Neuronal stem cell (in vitro differentiated cells): ENCODE data around the gene PLCD3.

ENCODE experiments used
- DNase-seq: peaks from one replicate; pipeline ENCODE4 v3.0.0-alpha.2; 2013; ENCODE audit warnings: low spot score
- H2AFZ ChIP-seq: one replicate; pipeline ENCODE4 v1.6.1; 2013; ENCODE audit warnings: mild to moderate bottlenecking, low read length, inconsistent platforms
- H2AK5ac ChIP-seq: 2 replicates; pipeline ENCODE4 v1.6.1; 2013; ENCODE audit warnings: low read depth, mild to moderate bottlenecking, inconsistent platforms, low read length, moderate library complexity, mixed read lengths
- H2BK120ac ChIP-seq: 2 replicates; pipeline ENCODE4 v1.6.1; 2013; ENCODE audit warnings: low read depth, mild to moderate bottlenecking, inconsistent platforms, low read length, moderate library complexity, mixed read lengths
- H2BK12ac ChIP-seq: one replicate; pipeline ENCODE4 v1.6.1; 2013; ENCODE audit warnings: low read length, inconsistent platforms
- H2BK15ac ChIP-seq: 2 replicates; pipeline ENCODE4 v1.6.1; 2013; ENCODE audit warnings: mild to moderate bottlenecking, low read length, inconsistent platforms, mixed read lengths
- H2BK5ac ChIP-seq: one replicate; pipeline ENCODE4 v1.6.1; 2013; ENCODE audit warnings: inconsistent platforms, mild to moderate bottlenecking, low read length, moderate library complexity
- H3K14ac ChIP-seq: one replicate; pipeline ENCODE4 v1.6.1; 2013; ENCODE audit warnings: low read length, inconsistent platforms
- H3K18ac ChIP-seq: 2 replicates; pipeline ENCODE4 v1.6.1; 2013; ENCODE audit warnings: low read length, inconsistent platforms
- H3K23ac ChIP-seq: 2 replicates; pipeline ENCODE4 v1.6.1; 2013; ENCODE audit warnings: low read depth, mild to moderate bottlenecking, mixed read lengths, low read length, inconsistent platforms; ENCODE audit not compliant: poor library complexity
- H3K27ac ChIP-seq: replicated peaks from 3 replicates; pipeline ENCODE4 v1.5.1; 2013; ENCODE audit warnings: low read length, inconsistent platforms
- H3K27me3 ChIP-seq, 3 experiments: 2 replicates each; pipeline ENCODE4 v1.6.1; 2013; ENCODE audit warnings: low read length in 3 of 3, mild to moderate bottlenecking in 2 of 3, inconsistent platforms in 1 of 3, low read depth in 1 of 3, mixed read lengths in 1 of 3, moderate library complexity in 1 of 3; ENCODE audit not compliant: control insufficient read depth in 3 of 3, insufficient read depth in 3 of 3
- H3K36me3 ChIP-seq, 2 donors: replicated peaks in 1 of 2; 2 replicates each; pipeline ENCODE4 v1.6.1; 2013; ENCODE audit warnings: low read length in 2 of 2; ENCODE audit not compliant: control insufficient read depth in 2 of 2, insufficient read depth in 2 of 2
- H3K4ac ChIP-seq: 2 replicates; pipeline ENCODE4 v1.6.1; 2013; ENCODE audit warnings: inconsistent platforms, mild to moderate bottlenecking, low read length, moderate library complexity
- H3K4me1 ChIP-seq, 2 donors: 1 replicate in 1 of 2; 2 replicates in 1 of 2; pipeline ENCODE4 v1.6.1; 2013; ENCODE audit warnings: low read length in 2 of 2, low read depth in 1 of 2; ENCODE audit not compliant: control insufficient read depth in 2 of 2, insufficient read depth in 1 of 2
- H3K4me2 ChIP-seq: one replicate; pipeline ENCODE4 v1.6.1; 2013; ENCODE audit warnings: mild to moderate bottlenecking, low read length, inconsistent platforms; ENCODE audit not compliant: insufficient read depth, poor library complexity, severe bottlenecking
- H3K4me3 ChIP-seq, 2 donors: 2 replicates each; pipeline ENCODE4 v1.5.1; 2013; ENCODE audit warnings: low read length in 2 of 2, mild to moderate bottlenecking in 2 of 2, inconsistent platforms in 1 of 2, moderate library complexity in 1 of 2
- H3K79me1 ChIP-seq: one replicate; pipeline ENCODE4 v1.6.1; 2013; ENCODE audit warnings: low read depth, mild to moderate bottlenecking, inconsistent platforms, low read length, moderate library complexity
- H3K9ac ChIP-seq: one replicate; pipeline ENCODE4 v1.6.1; 2013; ENCODE audit warnings: mild to moderate bottlenecking, low read depth, low read length, inconsistent platforms; ENCODE audit not compliant: poor library complexity
- H3K9me3 ChIP-seq, 2 donors: replicated peaks in 1 of 2; 2 replicates each; pipeline versions ENCODE3 to v1.6.1; 2013; ENCODE audit warnings: low read length in 2 of 2, mild to moderate bottlenecking in 2 of 2, inconsistent platforms in 1 of 2, low read depth in 1 of 2, mixed read lengths in 1 of 2, moderate library complexity in 1 of 2; ENCODE audit not compliant: control insufficient read depth in 2 of 2, insufficient read depth in 1 of 2
- H4K8ac ChIP-seq: one replicate; pipeline ENCODE4 v1.6.1; 2013; ENCODE audit warnings: low read depth, mild to moderate bottlenecking, inconsistent platforms, low read length, moderate library complexity
- H4K91ac ChIP-seq: one replicate; pipeline ENCODE4 v1.6.1; 2013; ENCODE audit warnings: low read length, low read depth, mild to moderate bottlenecking, inconsistent platforms; ENCODE audit not compliant: poor library complexity
- WGBS, 2 donors: extraction: QIAGEN DNeasy Blood & Tissue Kit; methylation state at CpG; one replicate each; pipeline ENCODE4 v1.1.7; 2013; ENCODE audit warnings: missing lambda C conversion rate in 2 of 2, mixed read lengths in 1 of 2; ENCODE audit not compliant: insufficient read length in 2 of 2, insufficient replicate concordance in 1 of 2; ENCODE audit errors: extremely low coverage in 2 of 2; 5-methylcytosine and 5-hydroxymethylcytosine counted together

Gene PLCD3

GRCh38 chr17:45155029-45155428 is 22.7 kb upstream of the PLCD3 start:
- H2BK5ac ChIP-seq = no peak overlapping the region
- H3K14ac ChIP-seq = no peak overlapping the region
- no peak overlapping the region for H3K4me3 ChIP-seq
- no peaks in the 10 kb centered on the region for H3K9me3 ChIP-seq
- no peak overlapping the region for H2AK5ac ChIP-seq
- peaks cover 2% of the 10 kb centered on the region for H3K79me1 ChIP-seq
- no peak for DNase-seq
- no peak overlapping the region for H2BK12ac ChIP-seq
- no peak overlapping the region for H3K4me2 ChIP-seq
- no peak overlapping the region for H3K23ac ChIP-seq
- no peak overlapping the region for H3K18ac ChIP-seq
- H4K91ac ChIP-seq = no peak overlapping the region
- H2BK15ac ChIP-seq = no peak overlapping the region
- H2AFZ ChIP-seq = no peak overlapping the region
- H3K4ac ChIP-seq = no peak overlapping the region
- no peak overlapping the region for H2BK120ac ChIP-seq
- H3K27me3 ChIP-seq = no peaks in the 10 kb centered on the region
- no peak overlapping the region for H3K9ac ChIP-seq
- no CpG with 5 or more reads among the region's 4 CpGs for WGBS, 2 donors
- H3K4me1 ChIP-seq = peaks cover 1 to 11% of the 10 kb centered on the region in 2 donors
- H3K36me3 ChIP-seq = peaks cover 0 to 18% of the 10 kb centered on the region in 2 donors
- no peak overlapping the region for H4K8ac ChIP-seq
- H3K27ac ChIP-seq = no peak overlapping the region

DNA sequence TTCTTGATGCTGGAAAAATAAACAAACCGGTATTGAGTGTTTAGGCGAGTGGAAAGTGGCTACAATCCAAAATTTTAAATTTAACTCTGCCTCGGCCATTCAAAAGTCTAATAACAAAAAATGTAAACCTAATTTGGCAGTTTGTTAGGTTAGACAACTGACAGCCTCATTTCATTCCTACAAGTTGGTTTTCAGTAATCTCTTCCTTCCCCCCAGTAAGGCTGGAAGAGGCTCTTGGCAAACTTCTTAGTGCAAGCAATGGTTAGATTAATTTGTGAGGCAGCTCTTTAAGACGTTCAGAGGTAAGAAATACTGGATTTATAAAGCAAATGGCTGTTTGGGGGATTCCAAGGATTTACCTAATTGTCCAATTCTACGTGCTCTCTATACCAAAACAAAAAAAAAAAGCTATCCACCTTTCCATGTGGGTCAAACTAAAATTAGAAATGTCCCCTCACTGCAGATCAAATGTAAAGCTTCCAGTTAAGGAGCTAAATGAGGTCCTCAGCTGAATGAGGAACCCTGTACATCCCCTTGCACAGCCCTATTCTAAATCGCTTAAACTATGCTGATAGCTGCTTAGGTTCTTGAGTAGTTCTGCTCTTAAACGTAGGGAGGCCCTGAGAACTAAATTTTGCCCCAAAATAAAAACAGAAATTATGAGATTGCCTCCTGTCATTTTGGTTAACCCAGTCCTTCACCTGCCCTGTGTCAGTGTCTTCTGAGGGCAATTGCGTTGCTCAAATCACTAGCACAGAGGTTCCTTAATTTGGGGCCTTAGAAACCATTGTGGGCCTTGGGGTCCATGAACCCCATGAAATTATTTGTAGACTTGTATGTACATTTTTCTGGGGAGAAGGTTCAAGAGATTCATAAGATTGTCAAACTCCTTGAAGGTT is 18.8 kb upstream of the PLCD3 start:
- Histone ChIP-seq H3K18ac (no peak overlapping the region), H3K36me3 (peaks cover 0 to 4% of the 10 kb centered on the region in 2 donors), H2BK15ac (no peak overlapping the region), H4K8ac (no peak overlapping the region), H2BK120ac (no peak overlapping the region), H3K27ac (no peak overlapping the region), H3K9me3 (no peaks in the 10 kb centered on the region), H2AFZ (no peak overlapping the region), H3K9ac (no peak overlapping the region), H2BK5ac (no peak overlapping the region), H3K4ac (no peak overlapping the region), H3K4me2 (no peak overlapping the region), H3K27me3 (no peaks in the 10 kb centered on the region), H2BK12ac (no peak overlapping the region), H2AK5ac (no peak overlapping the region), H3K4me3 (peak overlapping the region in 1 of 2 donors; percentile 98), H3K23ac (no peak overlapping the region), H3K79me1 (peaks cover 7% of the 10 kb centered on the region), H3K4me1 (peaks cover 3 to 12% of the 10 kb centered on the region in 2 donors), H4K91ac (no peak overlapping the region), H3K14ac (no peak overlapping the region)
- DNase-seq = no peak
- WGBS, 2 donors = no CpG with 5 or more reads among the region's 8 CpGs

DNA sequence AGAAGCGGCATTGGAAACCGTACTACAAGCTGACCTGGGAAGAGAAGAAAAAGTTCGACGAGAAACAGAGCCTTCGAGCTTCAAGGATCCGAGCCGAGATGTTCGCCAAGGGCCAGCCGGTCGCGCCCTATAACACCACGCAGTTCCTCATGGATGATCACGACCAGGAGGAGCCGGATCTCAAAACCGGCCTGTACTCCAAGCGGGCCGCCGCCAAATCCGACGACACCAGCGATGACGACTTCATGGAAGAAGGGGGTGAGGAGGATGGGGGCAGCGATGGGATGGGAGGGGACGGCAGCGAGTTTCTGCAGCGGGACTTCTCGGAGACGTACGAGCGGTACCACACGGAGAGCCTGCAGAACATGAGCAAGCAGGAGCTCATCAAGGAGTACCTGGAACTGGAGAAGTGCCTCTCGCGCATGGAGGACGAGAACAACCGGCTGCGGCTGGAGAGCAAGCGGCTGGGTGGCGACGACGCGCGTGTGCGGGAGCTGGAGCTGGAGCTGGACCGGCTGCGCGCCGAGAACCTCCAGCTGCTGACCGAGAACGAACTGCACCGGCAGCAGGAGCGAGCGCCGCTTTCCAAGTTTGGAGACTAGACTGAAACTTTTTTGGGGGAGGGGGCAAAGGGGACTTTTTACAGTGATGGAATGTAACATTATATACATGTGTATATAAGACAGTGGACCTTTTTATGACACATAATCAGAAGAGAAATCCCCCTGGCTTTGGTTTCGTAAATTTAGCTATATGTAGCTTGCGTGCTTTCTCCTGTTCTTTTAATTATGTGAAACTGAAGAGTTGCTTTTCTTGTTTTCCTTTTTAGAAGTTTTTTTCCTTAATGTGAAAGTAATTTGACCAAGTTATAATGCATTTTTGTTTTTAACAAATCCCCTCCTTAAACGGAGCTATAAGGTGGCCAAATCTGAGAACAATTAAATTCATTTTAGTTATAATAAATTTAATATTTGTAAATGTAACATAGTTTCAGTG is 17.7 kb upstream of the PLCD3 start:
- Histone ChIP-seq H3K4ac (no peak overlapping the region), H4K91ac (no peak overlapping the region), H2BK5ac (peak overlapping the region; percentile 96), H3K36me3 (peaks cover 0 to 4% of the 10 kb centered on the region in 2 donors), H2AK5ac (peak overlapping the region; percentile 64), H2BK15ac (peak overlapping the region; percentile 74), H3K4me1 (peaks cover 3 to 12% of the 10 kb centered on the region in 2 donors), H3K79me1 (peaks cover 5% of the 10 kb centered on the region), H3K27ac (peak overlapping the region; percentile 95), H3K9ac (peak overlapping the region; percentile 97), H3K27me3 (no peaks in the 10 kb centered on the region), H2BK12ac (no peak overlapping the region), H3K14ac (no peak overlapping the region), H3K4me3 (peak overlapping the region; percentile 96 to 98), H2BK120ac (no peak overlapping the region), H3K9me3 (no peaks in the 10 kb centered on the region), H4K8ac (no peak overlapping the region), H3K23ac (peak overlapping the region; percentile 90), H3K4me2 (peak overlapping the region; percentile 84), H3K18ac (peak overlapping the region; percentile 99), H2AFZ (peak overlapping the region; percentile 54)
- WGBS, 2 donors = no CpG with 5 or more reads among the region's 56 CpGs
- no peak for DNase-seq
